K562 treated with DMSO at 1 percent for 12 hours (cell line): ENCODE measurements around the gene CYTL1. TPM values are rescaled to one million over a fixed set of nuclear protein-coding genes. Genes with fewer than 3 reads are reported as not detected.

Experiments used
- total RNA-seq: library from RNA; unstranded; fragments of 300-600 nt; gene quantifications from 2 replicates; pipeline ENCODE4 v1.2.3, GENCODE V29; 2022; ENCODE audit not compliant: insufficient read depth

CYTL1 gene
- total RNA-seq: not detected in 2 replicates

DNA sequence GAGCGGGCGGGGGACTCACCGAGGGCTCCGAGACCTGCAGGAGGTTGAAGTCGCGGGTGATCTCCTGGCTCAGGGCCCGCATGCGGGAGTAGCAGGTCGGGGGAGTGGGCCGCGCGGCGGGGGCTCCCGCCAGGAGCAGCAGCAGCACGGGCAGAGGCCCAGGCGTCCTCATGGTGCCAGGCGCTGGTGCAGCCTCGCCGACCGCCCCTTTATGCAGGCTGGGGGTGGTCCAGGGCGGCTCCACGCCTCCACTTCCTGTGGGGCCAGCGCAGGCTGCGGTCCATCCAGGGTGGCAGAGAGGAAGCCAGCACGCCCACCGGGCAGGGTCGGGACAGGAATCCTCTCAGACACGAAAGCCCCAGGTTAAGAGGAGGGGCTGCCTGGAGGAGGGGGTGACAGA, at the start of gene CYTL1:
CYTL1 (minus strand) TSS at position 185 of the 400 bp plus-strand sequence; CDS start at position 172, 13 bp downstream.

GRCh38 chr4:5051278-5052203, 32.3 kb upstream of the CYTL1 start, which contains the start of gene STK32B:
TSS of gene STK32B (plus strand) at chr4:5051480.

Other genes starting within 250 kb of the CYTL1 start
- 9.0 and 10.5 TPM in 2 replicates for gene MSX1, start 159.8 kb downstream of the CYTL1 start, total RNA-seq
- gene STK32B, start 32.0 kb upstream of the CYTL1 start, total RNA-seq: 0.43 and 1.3 TPM in 2 replicates